AG04450 (cell line): ENCODE measurements around the gene CHTOP. TPM values are rescaled to one million over a fixed set of nuclear protein-coding genes. Genes with fewer than 3 reads are reported as not detected.

ENCODE experiments used
- CTCF ChIA-PET: fragments of 300-600, 350-600 bp; formaldehyde crosslinking; extraction: SDS; loops from one replicate; lab custom pipeline; 2022; ENCODE audit warnings: antibody characterized with exemption, inconsistent platforms; lab: Charles Lee
- POLR2A ChIA-PET: fragments of 350-600 bp; formaldehyde crosslinking; extraction: SDS; loops from one replicate; lab custom pipeline; 2021; ENCODE audit warnings: antibody characterized with exemption, inconsistent platforms; lab: Yijun Ruan, JAX
- DNase-seq: peaks from one replicate; pipeline ENCODE4 v3.0.0-alpha.2; 2011; ENCODE audit warnings: low read depth, low spot score
- H3K27ac ChIP-seq: one replicate; pipeline ENCODE4 v1.5.1; 2012; ENCODE audit warnings: low read depth, low read length, control low read depth
- H3K27me3 ChIP-seq: one replicate; pipeline ENCODE4 v1.6.0; 2012; ENCODE audit warnings: low read length; ENCODE audit not compliant: control insufficient read depth, insufficient read depth
- H3K4me3 ChIP-seq: 2 replicates; pipeline ENCODE4 v1.5.1; 2011; ENCODE audit warnings: mild to moderate bottlenecking, low read depth, low read length, control low read depth
- H3K9me3 ChIP-seq: 2 replicates; pipeline ENCODE4 v1.5.1; 2012; ENCODE audit warnings: low read length; ENCODE audit not compliant: control insufficient read depth, insufficient read depth
- CTCF ChIP-seq: IDR thresholded peaks from 2 replicates; pipeline ENCODE4 v1.5.1; 2011; ENCODE audit warnings: low read depth, low read length, control low read depth, inconsistent platforms
- polyA plus RNA-seq: library from polyadenylated mRNA; depleted of rRNA; stranded (reverse); fragments of >200 nt; gene quantifications from 2 replicates; pipeline ENCODE4 v1.2.3, GENCODE V29; 2011

CHTOP gene
- polyA plus RNA-seq, 1 experiment = 59.5 TPM

GRCh38 chr1:153611356-153611755, 22.5 kb upstream of the CHTOP start:
- Histone ChIP-seq H3K9me3 (no peaks in the 10 kb centered on the region), H3K27me3 (no peaks in the 10 kb centered on the region), H3K27ac (no peak overlapping the region), H3K4me3 (peak overlapping the region; percentile 83)
- ChIA-PET CTCF (interaction anchor here (0.8 to 9.3 kb wide), 5 partner anchors 17 to 101 kb away, joined by 3 to 80 read pairs (median 11); partner anchors contain the start of genes S100A1 and S100A13), POLR2A (interaction anchor here (1.7 to 2.1 kb wide), 3 partner anchors 16 to 23 kb away, joined by 4 to 46 read pairs (median 14); partner anchors contain the start of genes CHTOP, S100A1 and S100A13)
- no peak for DNase-seq
- TF ChIP-seq CTCF = no peak

GRCh38 chr1:153612111-153612754, 21.6 kb upstream of the CHTOP start:
- ChIA-PET CTCF (interaction anchor here (0.5 to 9.3 kb wide), 13 partner anchors 10 to 260 kb away, joined by 3 to 80 read pairs (median 5); partner anchors contain the start of genes S100A1 and S100A13), POLR2A (interaction anchor here (0.6 to 2.1 kb wide), 11 partner anchors 9 to 378 kb away, joined by 3 to 46 read pairs (median 4); partner anchors contain the start of genes CHTOP, S100A1 and S100A13)
- TF ChIP-seq CTCF = no peak
- no peaks in the 10 kb centered on the region for H3K27me3 ChIP-seq
- H3K9me3 ChIP-seq = no peaks in the 10 kb centered on the region
- peak overlapping the region; percentile 83 for H3K4me3 ChIP-seq
- no peak for DNase-seq
- H3K27ac ChIP-seq = peak overlapping the region; percentile 47

- Histone ChIP-seq H3K27me3 (no peaks in the 10 kb centered on the region), H3K4me3 (peak within 1 kb of the TSS; percentile 83), H3K9me3 (no peaks in the 10 kb centered on the region), H3K27ac (peak within 1 kb of the TSS; percentile 47)
- no peak for TF ChIP-seq CTCF
- POLR2A ChIA-PET = interaction anchor here (0.6 to 2.1 kb wide), 10 partner anchors 8 to 377 kb away, joined by 3 to 46 read pairs (median 4); partner anchors contain the start of genes CHTOP, S100A1 and S100A13
- no peak for DNase-seq
- CTCF ChIA-PET = interaction anchor here (0.6 to 9.3 kb wide), 11 partner anchors 9 to 260 kb away, joined by 3 to 80 read pairs (median 5); partner anchors contain the start of genes S100A1 and S100A13
Measured at GRCh38 chr1:153612755-153613331, 21.0 kb upstream of the CHTOP start, which contains the start of gene S100A16. Gene S100A16 (minus strand): TSS chr1:153613137. CDS start chr1:153608151, 4,986 bp downstream.

- Histone ChIP-seq H3K9me3 (no peaks in the 10 kb centered on the region), H3K27me3 (no peaks in the 10 kb centered on the region), H3K27ac (no peak overlapping the region), H3K4me3 (peak overlapping the region; percentile 83; the same call in 1 of the 2 replicates)
- ChIA-PET CTCF (interaction anchor here (0.6 to 9.3 kb wide), 10 partner anchors 15 to 261 kb away, joined by 3 to 80 read pairs (median 7); partner anchors contain the start of genes S100A1 and S100A13), POLR2A (interaction anchor here (0.9 to 2.7 kb wide), 7 partner anchors 10 to 377 kb away, joined by 3 to 46 read pairs (median 7); partner anchors contain the start of genes CHTOP, S100A1 and S100A13)
- TF ChIP-seq CTCF = no peak
- DNase-seq = no peak
Measured at GRCh38 chr1:153613406-153613805, 20.5 kb upstream of the CHTOP start.
